GM19035 (cell line): ENCODE results near the gene LRRC75A.

Experiments
- ATAC-seq: cut with Tn5 transposase; IDR thresholded peaks from one replicate; pipeline ENCODE4 v1.9.1; 2021; ENCODE audit not compliant: unreplicated experiment

The LRRC75A gene

DNA sequence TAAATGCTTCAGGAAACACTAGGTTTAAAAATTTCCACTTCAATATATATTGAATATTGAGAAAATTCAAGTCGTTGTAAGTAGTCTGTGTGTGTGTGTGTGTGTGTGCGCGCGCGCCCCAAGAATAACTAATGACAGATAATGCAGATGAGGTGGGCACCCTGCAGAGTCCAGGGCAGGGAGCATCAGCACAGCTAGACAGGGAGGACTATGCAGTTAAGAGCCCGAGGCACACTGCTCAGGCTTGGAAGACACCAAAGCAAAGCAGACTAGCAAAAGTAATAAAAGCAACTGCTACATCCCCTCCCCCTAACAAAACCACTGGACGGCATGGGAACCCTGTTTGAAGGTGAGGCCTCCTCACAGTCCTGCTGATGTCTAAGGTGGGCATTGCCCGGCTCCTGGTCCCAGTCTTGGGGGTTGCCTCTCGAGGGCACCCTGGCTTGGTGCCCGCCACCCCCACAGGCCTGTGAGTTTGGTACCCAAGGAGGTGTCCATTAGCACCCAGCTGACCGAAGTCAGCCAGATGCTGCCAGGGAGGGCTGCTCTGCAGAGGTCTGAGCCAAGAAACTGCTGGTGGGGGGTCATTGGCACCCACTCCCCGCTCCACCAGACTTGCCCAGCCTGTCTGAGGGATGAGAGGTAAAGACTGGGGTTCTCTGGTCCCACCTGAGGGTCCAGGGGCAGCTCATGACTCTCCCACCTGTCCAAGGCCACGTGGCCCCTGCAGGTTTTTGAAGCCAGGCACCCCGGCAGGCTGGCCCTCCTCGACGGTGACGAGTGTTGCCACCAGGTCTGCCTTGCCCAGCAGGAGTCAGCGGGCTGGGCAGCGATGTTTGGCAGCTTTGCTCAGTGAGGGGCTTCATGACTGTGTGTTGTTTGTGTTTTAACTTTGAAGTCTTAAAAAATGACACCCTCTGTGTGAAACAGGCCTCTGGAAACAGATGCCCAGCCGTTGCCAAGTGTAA is 18.7 kb downstream of the LRRC75A start:
- no peak for ATAC-seq

DNA sequence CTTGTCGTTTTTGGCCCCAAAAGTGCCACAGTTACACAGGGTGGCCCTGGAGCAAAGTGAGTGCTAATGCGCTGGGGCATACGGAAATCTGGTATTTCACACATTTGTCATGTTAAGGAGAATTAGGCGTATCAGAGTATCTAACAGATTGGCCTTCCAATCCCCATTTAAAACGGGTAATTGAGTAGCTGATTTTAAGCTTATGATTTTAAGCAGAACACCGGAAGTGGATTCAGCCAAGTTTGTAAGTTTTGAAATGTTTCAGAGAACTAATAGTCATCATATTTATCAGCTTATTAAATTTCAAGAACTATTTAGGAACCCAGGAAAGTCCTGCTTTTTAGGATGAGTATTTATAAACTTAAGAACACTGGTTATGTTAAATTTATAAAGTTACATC is 19.5 kb downstream of the LRRC75A start:
- no peak for ATAC-seq

DNA sequence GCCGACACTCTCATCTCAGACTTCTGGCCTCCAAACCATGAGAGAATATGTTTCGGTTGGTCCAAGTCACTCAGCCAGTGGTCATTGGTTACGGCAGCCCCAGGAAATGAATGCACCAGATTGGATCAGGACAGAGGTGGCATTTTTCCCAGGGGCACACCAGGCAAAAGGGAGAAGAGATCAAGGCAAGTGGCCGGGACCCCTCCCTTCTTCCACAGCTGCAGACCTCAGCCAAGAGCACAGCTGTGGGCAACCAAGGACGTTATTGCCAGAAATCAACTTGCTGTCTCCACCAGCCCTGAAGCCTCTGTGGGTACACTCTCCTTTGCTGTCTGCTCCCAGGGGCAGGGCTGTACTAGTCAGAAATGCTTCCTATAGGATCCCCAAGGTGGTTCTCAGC is 20.7 kb downstream of the LRRC75A start:
- no peak for ATAC-seq

DNA sequence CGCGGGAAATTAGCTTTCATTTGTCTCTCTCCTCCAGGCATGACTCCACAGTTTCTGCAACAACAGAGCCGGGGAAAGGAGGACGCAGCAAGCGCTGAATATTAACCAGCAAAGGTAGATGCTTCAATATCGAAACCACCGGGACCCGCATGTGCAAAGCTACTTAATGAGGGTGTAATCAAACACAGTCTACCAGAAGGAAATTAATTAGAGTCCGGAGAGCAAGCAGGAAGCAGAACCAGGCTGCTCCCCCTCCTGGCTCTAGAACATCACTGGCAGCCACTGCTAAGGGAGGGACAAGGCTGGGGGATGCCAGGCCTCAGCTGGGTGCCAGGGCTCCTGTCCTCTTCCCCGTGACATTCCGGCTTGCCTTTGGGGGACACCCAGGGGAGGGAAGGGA is 21.7 kb downstream of the LRRC75A start:
- ATAC-seq: no peak

DNA sequence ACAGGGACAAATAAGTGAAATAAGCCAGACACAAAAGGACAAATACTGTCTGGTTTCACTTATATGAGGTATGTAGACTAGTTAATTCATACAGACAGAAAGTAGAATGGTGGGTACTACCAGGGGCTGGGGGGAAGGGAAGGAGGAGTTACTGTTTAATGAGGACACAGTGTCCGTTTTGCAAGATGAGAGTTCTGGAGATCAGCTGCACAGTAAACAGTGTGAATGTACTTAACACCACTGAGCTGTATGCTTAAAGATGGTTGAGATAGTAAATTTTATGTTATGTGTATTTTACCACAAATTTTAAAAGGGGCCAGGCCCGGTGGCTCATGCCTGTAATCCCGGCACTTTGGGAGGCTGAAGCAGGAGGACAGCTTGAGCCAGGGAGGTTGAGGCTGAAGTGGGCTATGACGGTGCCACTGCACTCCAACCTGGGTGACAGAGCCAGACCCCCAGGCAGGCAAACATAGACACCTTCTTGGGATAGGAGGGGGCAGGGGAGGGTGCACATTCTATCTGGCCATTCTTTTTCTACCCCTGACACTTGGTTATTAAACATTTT is 23.5 kb downstream of the LRRC75A start:
- ATAC-seq: no peak

DNA sequence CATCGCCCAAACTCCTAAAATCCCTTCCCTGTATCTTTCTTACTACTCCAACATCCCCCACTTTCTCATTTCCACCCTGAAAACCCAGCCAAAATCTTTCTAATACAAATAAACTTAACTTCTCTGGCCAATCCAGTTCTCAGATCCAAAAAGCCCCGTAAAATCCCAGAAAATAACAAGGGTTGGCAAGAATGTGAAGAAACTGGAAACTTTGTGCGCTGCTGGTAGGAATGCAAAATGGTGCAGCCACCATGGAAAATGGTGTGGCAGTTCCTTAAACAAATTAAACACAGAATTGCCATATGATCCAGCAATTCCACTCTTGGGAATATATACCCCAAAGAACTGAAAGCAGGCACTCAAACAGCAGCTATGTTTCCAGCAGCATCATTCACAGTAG is 24.1 kb downstream of the LRRC75A start:
- no peak for ATAC-seq

DNA sequence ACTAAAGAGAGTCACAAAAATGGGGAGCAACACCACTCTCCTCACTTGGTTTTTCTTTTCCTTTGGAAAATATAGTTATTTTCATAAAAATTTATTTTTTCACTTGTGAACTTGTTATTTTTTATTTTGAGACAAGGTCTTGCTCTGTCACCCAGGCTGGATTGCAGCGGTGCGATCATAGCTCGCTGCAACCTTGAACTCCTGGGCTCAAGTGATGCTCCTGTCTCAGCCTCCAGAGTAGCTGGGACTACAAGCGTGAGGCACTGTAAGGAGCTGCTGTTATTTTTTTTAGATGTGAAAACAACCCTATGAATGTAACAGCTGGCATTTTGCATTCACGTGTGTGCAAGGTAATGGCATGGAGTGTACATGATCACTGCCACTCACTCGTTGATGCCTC is 24.9 kb downstream of the LRRC75A start:
- no peak for ATAC-seq

DNA sequence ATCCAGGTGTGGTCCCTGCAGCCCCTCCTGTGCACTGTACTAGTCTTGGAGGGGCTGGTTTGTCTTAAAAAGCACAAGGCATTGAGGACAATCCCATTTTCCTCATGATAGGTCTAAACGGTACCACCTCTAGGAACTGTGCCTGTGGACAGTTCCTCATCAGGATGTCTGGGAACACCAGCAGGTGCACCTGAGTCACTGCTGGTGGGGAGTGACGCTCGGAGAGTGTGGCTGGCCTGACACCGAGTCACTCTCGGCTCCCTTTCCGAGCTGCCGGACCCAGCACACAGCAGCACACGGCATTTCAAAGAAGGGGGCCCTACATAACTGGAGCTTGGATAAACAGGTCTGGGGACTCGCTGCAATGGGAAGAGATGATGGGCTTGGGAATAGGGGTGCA is 25.6 kb downstream of the LRRC75A start:
- no peak for ATAC-seq

DNA sequence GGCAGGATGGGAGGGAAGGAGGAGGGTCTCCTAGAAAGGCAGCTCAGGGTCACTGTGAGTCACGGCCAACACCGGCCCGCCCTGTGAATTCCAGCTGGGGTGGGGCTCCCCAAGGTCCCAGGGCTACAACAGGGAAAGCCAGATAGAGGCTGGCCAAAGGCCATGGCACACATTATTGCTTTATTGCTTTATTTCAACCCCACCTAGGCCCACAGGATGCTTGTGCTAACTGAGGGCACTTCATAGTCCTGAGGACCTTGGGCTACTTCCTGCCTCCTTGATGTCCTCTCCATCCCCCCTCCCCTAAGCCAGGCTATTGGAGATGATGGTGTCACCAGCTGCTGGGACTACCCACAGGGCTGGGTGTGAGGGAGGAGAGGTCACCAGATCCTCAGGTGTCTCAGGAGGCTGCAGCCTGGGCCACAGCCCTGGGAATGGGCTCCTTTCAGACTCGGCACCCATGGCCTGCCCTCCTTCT is 26.1 kb downstream of the LRRC75A start:
- no peak for ATAC-seq

DNA sequence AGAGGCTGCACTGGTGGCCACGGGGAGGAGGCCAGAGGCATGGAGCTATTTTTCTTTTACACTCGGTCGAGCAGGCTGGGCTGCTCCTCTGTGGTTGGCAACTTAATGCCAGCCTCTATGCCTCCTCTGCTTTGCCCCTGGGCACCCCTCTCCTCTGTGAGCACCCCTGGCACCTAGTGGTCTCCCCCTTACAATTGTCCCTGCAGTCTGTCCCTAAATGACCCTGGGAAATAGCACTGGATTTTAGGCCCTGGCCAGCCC is 27.0 kb downstream of the LRRC75A start:
- ATAC-seq: no peak

DNA sequence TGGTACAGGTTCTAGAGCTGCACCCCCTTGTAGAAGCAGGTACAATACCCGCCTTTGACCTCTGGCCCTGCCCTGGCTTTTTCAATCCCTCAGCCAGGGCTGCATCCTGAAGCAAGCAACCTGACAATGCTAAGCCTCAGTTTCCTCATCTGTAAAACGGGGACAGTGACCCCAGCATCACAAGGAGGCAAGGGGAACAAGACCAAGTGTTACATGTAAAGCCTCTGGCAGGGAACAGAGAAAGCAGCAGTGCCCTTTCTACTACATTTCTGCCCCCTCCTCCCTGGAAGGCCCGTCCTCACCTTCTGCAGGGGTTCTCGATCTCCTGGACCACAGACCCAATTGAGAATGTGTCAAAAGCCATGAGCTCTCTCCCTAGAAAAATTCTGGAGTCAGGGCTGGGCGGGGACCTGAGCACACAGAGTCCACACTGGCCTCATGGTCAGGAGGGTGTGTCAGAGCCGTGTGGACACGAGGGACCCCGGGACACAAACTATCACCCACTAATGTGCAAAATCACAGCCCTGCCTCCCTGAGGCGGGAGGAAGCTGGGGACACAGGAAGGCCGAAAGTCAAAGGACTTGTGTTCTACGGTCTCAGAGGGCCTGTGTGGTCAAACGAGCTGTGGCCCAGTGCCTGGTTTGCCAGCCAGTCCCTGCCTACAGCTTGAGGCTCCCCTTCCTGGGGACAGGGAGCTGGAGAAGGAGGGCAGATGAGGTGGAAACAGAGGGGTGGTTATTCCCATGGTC is 27.5 kb downstream of the LRRC75A start:
- ATAC-seq: no peak

DNA sequence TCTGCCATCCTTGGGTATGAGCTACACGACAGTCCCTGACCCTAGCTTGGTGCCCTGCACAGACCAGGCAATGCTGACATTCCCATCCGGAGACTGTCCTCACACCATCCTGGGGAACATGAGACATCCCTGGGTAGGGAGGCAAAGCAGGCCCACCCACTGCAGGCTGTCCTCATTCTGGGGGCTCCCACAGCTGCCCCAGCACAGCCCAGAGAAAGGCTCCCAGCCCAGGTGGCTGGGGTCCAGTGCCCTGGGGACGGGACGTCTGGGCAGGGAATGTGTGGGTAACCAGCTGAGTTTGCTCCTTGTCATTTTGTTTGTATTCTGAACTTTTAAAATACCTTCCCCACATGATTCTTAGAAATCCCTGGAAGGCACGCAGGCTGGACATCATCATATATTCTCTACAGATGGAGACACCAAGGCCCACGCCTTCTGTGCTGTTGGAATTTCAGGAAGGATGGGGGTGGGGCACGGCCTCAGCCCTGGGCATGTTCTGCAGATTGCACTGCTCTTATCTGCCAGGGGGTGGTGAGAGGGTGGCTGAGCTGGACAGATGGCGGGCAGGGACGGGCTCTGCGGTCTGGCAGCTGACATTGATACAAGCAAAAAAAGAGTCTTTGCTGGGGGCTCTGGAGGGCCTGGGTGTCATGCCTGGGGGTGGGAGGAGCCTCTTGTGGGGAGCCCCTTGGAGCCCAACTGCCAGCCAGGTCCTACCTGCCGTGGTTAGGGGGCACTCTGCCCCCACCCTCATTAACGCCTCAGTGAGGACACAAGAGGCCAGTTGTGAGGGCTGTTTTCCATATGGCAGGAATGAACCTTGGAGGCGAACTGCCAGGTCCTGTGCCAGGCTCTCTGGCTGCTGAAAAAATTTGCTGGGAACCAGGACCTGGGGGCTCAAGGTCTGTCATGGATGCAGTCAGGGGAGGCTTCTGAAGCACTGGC is 28.4 kb downstream of the LRRC75A start:
- ATAC-seq: no peak

DNA sequence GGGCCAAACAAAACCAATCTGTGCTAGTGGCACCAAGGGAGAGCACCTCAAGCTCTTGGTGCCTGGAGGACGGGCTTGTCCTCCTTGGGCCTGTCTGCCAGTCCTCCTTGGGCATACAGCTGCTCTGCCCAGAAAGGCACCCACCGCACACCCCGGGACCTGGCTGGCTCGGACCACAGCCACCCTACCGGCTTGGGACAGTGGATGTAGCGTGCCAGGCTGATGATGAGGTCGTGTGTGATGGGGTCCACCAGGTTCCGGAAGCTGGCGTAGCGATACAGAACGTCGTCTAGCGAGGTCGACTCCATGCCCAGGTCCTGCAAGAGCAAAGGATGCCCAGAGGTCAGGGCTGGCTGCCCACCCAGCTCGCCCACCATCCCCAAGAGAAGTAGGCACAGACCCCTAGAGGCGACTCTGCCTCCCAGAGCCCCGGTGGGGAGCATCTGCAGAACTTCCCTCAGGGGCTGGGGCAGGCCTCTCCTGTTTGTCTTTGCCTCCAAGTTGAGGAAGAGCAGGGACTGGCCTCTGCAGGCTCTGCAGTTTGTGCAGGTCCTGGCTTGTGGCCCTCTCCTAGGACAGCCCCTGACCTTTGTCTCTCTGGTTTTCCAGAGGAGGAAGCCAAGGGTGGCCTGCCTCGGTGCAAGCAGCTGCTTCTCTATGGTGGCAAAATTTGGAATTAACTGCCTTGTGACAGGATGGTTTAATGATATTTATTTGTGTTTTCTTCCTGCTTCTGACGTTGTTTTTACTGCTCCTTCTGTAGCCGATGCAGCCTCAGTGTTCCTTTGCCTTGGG is 29.7 kb downstream of the LRRC75A start:
- ATAC-seq: no peak

DNA sequence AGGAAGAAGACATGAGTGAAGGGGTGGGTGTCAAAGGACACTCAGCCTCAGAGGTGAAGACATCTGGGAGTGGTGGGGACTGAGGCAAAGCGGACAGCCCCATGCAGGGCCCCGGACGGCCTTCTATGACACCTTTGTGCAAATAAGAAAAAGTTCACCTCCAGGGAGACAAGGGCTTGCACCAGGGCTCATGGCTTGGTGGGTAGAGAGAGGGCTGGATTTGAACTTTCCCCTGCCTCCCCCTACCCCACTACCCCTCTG is 30.5 kb downstream of the LRRC75A start:
- ATAC-seq: no peak

DNA sequence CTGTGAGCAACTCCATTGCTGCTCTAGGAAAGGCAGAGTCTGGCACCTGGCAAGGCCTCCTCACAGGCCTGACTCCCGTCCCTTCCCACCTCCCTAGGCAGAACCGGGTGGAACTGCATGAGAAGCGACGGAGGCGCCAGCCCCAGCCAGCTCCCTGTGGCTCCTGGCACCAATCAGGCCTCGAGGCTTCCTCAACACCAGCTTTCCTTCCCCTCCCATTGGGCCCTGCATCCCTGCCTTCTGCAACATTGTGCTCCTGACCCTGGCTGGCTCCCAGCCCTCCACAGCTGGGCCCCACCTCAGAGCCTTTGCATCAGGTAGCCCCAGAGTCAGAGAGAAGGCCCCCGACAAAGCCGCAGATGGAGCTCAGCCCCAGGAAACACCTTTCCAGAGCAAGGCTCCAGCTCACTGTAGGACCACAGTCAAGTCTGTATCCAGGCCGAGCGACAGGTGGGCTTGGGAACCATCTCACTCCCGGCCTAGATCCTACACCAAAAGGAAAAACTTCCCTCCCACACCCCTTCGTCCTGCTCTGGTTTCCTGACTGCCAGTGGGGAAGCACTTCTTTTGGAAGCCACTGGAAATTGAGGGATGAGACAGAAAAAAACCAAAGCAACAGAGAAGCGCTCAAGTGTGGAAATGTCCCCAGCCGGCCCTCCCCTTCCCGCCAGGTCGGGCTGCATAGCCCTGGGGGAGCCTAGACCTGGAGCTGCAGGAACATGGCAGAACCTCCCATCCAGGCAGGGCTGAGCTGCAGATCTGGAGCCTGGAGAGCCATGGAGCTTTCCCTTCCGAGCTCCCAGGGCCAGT is 31.0 kb downstream of the LRRC75A start:
- ATAC-seq: no peak

DNA sequence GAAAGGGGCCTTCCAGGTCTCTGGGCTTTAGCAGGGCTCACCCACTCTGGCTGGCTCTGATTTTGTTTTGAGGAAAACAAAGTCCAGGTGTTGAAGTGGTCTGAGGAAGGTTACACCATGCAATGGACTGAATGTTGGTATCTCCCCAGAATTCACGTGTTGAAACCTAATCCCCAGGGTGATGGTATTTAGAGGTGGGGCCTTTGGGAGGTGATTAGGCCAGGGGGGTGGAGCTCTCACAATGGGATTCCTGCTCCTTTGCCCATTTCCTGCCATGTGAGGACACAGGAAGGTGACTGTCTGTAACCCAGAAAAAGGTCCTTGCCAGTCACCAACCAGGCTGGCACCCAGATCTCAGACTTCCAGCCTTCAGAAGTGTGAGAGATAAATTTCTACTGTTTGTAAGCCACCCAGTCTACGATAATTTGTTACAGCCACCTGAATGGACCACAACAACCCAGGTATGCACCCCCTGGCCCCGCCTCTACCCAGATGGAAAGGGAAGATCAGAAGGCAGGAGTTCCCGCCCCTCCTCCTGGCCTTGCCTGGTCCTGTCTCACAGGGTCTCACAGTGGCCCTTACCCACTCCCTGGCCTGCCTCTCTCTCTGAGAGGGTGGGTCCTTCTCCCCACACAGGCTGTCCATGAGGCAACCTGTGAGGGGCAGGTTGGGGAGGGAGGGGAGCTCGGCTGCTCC is 32.0 kb downstream of the LRRC75A start:
- no peak for ATAC-seq

DNA sequence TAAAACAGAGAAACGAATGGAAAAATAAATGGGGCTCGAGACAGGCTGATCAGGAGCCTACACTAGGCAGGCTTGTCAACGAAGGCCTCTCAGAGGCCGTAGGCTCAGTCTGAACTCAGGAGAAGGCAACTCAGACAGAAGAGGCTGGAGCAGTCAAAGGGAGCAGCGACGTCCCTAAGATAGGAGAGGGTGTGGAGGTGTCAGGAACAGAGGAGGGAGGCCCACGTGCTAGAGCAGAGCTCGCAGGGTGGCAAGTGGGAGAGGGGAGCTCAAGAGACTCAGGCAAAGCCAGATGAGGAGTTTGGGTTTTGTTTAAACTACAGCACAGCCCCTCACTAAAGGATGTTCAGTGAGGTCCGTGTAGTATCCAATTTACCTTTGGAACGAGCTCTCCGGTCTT is 32.7 kb downstream of the LRRC75A start:
- no peak for ATAC-seq

DNA sequence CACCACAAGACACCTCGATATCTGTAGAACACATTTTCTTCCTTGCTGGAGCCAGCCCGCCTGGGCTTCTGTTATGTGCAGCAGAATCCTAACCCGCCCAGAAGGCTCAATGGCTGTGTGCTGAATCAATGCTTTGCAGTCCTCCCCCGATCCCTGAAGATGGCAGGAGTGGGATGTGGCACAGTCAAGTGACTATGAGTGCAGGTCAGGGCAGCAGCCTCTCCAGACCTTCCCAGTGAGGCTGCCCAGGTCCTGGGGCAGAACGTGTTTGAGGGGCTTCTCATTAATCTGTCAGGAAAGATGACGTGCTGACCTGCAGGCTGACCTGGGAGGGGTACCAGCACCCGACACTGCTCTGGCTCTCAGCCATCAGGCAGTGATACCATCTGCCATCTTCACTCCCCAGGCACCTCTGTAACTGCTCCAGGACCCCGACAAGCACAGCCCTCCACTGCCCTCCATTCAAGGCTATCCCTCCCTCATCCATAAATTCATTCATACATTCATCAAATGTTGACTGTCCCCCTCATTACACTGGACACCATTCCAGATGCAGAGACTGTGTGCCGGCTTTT is 35.2 kb downstream of the LRRC75A start:
- ATAC-seq: no peak
